A549 (cell line): ENCODE results near the gene FER.

Experiments used
- BHLHE40 ChIP-seq: IDR thresholded peaks from 2 replicates; pipeline ENCODE4 v1.6.1; 2012; ENCODE audit warnings: low read depth, low read length, inconsistent platforms
- CBX2 ChIP-seq: fragments of 200-600 bp; sonication (generic); IDR thresholded peaks from 2 replicates; pipeline ENCODE4 v1.6.1; 2016; ENCODE audit warnings: low read depth, mild to moderate bottlenecking, borderline replicate concordance
- CHD4 ChIP-seq: fragments of 200-600 bp; sonication (generic); IDR thresholded peaks from 2 replicates; pipeline ENCODE4 v1.6.1; 2016; ENCODE audit warnings: antibody characterized with exemption, mild to moderate bottlenecking, borderline replicate concordance
- CTCF ChIP-seq: fragments of >200 bp; sonication (Bioruptor Twin); formaldehyde crosslinking; IDR thresholded peaks from 3 replicates; pipeline ENCODE4 v1.5.1; 2016
- EP300 ChIP-seq, 2 experiments: fragments of >200 bp; sonication (Bioruptor Twin); formaldehyde crosslinking; IDR thresholded peaks; 2 replicates in 1 of 2; 3 replicates in 1 of 2; pipeline ENCODE4 v1.6.1; 2016 to 2017
- PBX3 ChIP-seq: IDR thresholded peaks from 2 replicates; pipeline ENCODE4 v1.6.1; 2012
- POLR2A ChIP-seq: IDR thresholded peaks from 2 replicates; pipeline ENCODE4 v1.6.1; 2012; ENCODE audit warnings: mild to moderate bottlenecking, low read length
- POLR2AphosphoS2 ChIP-seq: conservative IDR thresholded peaks from 2 replicates; pipeline ENCODE4 v1.6.1; 2012; ENCODE audit warnings: low read length, improper control_type of control experiment, inconsistent platforms
- RAD21 ChIP-seq, 2 experiments: fragments of >200 bp in 1 of 2; sonication (Bioruptor Twin) in 1 of 2; formaldehyde crosslinking in 1 of 2; IDR thresholded peaks in 1 of 2; conservative IDR thresholded peaks in 1 of 2; 2 replicates in 1 of 2; 3 replicates in 1 of 2; pipeline ENCODE4 v1.6.1; 2012 to 2018; ENCODE audit warnings: inconsistent platforms in 1 of 2
- RCOR1 ChIP-seq: fragments of 150-350 bp; IDR thresholded peaks from 2 replicates; pipeline ENCODE4 v1.6.1; 2014; ENCODE audit warnings: antibody characterized with exemption, low read length, low read depth
- SREBF2 ChIP-seq: fragments of 450-650 bp; IDR thresholded peaks from 2 replicates; pipeline ENCODE4 v1.6.1; 2014; ENCODE audit warnings: mild to moderate bottlenecking, moderate library complexity
- TF ChIP-seq, protein P1 (sequence below): fragments of 250-450 bp; sonication (Bioruptor Pico); IDR thresholded peaks from 2 replicates; pipeline ENCODE4 v1.5.0; 2021; ENCODE audit warnings: mild to moderate bottlenecking, moderate library complexity, borderline replicate concordance

DNA sequence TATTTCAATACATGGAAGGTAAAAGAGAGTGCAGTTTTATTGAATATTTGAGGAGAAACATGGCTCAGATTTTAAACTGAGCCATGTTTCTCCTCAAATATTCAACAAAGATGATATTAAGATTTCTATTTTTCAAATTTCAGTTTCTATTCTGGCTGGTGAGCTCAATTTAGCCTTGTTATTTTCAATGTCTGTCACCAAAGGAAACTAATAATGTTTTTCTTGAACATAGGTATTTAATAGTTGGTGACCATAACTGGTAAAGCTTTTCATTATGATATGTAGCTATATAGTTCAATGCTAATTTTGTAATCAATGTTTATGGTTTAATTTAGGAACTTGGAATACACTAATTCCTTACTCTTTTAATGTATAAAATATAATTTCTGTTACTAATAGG is 177.4 kb downstream of the FER start:
- TF ChIP-seq POLR2AphosphoS2 (no peak), CBX2 (no peak), POLR2A (no peak), RAD21 (conservative IDR thresholded peaks at IDR 0.05 in 1 of 2, IDR thresholded peaks at IDR 0.05 in 1 of 2) (no peak), CTCF (no peak), PBX3 (no peak), CHD4 (no peak), RCOR1 (no peak), SREBF2 (no peak), EP300 (IDR thresholded peaks at IDR 0.05) (no peak), BHLHE40 (no peak)
- TF ChIP-seq, protein P1, sequence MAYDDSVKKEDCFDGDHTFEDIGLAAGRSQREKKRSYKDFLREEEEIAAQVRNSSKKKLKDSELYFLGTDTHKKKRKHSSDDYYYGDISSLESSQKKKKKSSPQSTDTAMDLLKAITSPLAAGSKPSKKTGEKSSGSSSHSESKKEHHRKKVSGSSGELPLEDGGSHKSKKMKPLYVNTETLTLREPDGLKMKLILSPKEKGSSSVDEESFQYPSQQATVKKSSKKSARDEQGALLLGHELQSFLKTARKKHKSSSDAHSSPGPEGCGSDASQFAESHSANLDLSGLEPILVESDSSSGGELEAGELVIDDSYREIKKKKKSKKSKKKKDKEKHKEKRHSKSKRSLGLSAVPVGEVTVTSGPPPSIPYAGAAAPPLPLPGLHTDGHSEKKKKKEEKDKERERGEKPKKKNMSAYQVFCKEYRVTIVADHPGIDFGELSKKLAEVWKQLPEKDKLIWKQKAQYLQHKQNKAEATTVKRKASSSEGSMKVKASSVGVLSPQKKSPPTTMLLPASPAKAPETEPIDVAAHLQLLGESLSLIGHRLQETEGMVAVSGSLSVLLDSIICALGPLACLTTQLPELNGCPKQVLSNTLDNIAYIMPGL (CRISPR knock-in tag) = no peak
